Measurements from ENCODE around the gene METTL22.

- TF ChIP-seq CTCF (IDR thresholded peaks at IDR 0.05) = no peak
- TF ChIP-seq POLR2A (IDR thresholded peaks at IDR 0.05) = no peak
Observed at GRCh38 chr16:8649829-8650554, 28.5 kb downstream of the METTL22 start.

Measured in prostate gland (tissue), 2 donors.